Activated T-helper 9 cell treated with anti-CD3 and anti-CD28 coated beads, Interleukin-2, amount 50 U/mL, for 16 hours (primary cell): Measurements from ENCODE around the gene SPATA31E1.

Experiments
- DNase-seq: peaks from one replicate; pipeline ENCODE4 v3.0.0-alpha.2; 2020; ENCODE audit warnings: low read depth

The SPATA31E1 gene

DNA sequence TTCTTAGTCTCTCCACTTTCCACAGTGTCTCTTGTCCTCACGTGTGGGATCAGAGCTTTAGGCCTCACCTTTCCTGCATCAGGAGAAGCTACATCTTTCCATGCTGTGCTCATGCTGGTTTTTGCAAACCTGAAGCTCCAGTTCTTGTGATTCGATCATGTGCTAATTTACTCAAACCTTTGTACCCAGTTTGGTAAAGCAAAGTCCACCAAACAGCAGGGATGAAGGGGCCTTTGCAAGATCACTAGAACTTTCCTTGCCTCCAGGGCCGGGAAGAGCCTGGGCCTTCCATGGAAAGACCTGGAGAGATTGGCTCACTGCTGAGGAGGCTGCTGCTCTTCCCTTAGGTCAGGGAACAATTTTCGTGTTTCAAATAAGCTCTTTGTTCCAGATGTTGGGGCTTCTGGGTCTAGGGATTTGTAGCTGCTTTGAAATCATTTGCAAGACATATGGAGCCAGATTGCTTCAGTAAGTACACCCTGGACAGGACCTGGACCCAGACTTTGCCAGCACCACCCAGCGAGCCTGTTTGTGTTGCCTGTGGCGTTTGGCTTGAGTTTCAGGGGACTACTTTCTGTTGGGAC lies 18.7 kb upstream of the SPATA31E1 start:
- DNase-seq = no peak

DNA sequence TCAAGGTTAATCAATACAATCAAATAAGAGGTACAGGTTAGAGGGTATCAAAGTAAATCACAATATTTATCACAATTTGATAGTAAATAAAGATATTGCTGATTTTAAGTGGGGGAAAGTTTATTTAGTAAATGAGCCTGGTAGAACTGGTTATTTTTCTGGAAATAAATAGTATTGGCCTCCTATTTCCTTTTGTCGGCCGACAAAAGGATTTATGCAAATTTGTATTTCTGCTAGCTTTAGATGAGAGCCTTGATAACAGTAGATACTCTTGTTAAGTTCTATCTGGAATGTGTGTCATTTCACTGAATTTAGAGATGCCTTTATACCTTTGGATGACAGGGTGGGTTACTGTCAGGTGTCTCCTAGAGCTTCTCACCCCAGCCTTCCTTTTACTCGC lies 17.8 kb upstream of the SPATA31E1 start:
- DNase-seq = no peak

DNA sequence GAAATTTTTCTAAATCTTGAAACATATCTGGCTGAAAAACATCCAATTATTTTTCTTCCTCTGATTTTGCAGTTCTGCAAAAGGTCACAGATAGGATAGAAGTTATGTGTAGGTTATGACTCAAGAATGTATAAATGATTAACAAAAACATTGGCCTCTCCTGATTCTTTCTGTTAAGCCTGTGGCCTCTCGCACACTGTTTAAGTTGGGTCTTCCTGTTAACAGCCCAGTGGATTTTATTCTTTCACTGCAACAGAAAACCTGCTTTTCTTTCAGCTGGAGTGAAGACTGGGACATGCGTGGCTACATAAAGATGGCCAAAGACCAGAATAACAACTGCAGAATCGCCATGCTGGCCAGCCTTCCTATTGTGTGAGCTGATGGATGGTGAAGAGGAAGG lies 17.1 kb upstream of the SPATA31E1 start:
- no peak for DNase-seq

DNA sequence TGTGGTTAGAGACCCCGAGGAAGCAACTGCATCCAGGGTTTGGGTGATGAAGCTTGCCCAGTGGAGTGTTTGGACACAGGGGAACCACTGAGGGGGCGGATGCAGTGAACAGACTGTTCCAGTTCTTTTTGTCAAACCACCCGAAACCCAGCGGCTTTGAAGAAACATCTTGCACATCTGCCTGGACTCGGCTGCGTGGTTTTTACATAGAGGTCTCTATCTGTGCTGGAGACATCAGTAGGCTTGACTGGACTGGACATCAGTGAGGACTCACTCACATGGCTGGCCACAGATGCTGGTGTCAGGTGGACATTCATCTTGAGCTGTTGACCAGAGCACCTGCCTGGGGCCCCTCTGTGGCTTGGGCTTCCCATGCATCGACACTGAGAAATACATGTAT lies 15.3 kb upstream of the SPATA31E1 start:
- no peak for DNase-seq

- no peak for DNase-seq
Measured at GRCh38 chr9:87868175-87868574, 14.5 kb upstream of the SPATA31E1 start.

DNA sequence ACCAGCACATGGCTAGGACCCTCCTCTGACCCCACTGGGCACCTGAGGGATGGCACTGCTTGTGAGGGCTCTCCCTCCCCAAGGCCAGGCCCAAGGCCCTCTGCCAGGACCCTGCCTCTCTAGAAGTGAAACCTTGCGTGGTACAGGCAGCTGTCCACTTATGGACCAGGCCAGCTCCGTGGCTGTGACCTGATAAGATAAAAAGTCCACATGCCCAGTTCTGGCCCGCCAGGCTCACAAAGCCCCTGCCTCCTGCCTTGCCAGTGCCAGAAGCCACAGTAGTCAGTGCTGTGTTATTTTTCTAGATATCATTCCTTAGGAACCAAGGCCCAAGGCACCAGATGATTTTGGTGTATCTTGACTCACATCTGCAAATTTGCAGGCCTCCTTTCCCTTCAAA lies 14.0 kb upstream of the SPATA31E1 start:
- no peak for DNase-seq

DNA sequence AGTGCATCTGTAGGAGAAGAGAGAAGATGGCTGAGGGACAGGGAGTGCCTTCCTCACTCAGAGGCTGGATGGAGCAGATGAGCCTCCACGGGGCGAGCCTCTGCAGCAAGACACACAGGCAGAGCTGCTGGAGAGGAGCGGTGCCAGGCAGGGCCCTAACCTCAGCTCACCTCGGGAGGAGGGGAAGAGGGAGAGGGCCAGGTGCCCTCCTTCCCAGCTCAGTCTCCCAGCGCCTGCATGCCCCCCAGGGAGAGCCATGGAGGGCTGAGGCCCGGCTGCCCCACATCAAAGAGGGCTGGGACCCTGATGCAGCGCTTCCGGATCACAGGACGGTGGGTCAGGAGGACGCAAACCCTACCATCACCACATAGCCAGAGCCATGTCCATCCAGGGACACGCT lies 13.6 kb upstream of the SPATA31E1 start:
- no peak for DNase-seq

DNA sequence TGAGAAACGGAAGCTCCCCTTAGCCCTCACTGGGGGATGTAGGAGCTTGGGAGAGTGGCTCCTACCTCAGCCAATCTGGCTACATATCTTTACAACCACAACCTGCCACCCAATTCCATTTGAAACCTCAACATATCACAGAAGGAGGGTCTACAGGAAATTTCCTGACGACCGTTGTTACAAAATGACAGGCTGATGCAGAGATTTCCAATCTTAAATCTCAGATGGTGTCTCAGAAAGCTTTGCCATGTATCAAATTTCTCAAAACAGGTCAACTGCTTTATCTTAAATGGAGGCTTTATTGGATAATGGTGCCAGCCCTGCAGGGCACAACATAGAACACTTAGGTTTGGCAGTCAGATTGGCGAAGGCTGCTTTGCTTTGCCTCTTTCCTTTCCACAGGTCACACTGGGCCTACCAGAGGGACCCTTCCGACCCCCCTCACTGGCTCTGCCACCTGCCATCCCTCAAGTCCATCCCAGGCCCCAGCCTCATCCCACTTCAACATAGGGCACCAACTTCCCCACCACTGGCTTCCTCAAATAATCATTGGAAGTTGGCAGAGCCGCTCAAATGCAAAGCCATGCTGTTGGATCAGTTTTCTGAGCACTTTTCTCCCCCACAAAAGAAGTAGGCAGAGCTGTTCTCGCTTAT lies 11.1 kb upstream of the SPATA31E1 start:
- DNase-seq = no peak

DNA sequence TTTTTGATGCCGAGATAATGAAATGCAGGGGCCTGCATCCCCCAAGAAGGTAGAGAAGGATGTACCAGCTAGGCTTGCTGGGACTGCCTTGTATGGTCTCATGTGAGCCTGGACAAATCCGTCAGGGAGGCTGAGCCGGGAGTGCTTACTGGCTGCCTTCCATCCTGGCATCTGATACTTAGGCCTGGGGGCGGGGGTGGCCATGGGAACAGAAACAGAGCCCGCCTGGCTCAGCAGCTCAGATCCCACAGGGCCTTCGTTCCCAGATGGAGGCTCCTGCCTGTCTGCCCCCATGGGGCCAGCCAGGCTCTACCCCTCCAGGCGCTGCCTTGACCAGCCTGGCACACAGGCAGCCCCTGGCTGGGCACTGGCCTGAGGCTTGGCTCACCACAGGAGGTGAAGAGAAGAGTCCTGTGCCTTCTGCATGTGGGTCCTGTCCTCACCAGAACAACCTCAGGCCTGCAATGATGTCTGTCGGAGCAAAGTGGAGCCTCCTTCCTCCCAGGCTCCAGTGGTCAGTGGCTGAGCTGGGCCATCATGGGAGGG lies 10.5 kb upstream of the SPATA31E1 start:
- no peak for DNase-seq

GRCh38 chr9:87873607-87874303 lies 8.9 kb upstream of the SPATA31E1 start:
- no peak for DNase-seq

GRCh38 chr9:87874304-87874623 lies 8.4 kb upstream of the SPATA31E1 start:
- no peak for DNase-seq

DNA sequence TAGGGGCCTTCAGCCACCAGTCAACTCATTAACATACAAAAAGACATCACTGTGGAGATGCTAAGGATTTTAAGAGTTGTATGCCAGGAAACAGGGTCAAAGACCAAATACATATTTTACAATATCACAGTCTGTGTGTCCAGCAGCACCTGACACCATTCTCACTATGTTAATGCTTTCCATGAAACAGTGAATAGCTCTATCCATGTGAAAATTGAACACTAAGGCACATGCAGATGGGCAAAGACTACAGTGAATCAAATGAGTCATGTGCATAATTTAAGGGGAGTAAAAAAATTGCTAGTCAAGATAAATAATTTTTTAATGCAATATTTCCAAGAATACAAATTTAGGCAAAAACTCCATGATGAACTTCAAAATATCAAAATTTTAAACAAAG lies 7.6 kb upstream of the SPATA31E1 start:
- no peak for DNase-seq

DNA sequence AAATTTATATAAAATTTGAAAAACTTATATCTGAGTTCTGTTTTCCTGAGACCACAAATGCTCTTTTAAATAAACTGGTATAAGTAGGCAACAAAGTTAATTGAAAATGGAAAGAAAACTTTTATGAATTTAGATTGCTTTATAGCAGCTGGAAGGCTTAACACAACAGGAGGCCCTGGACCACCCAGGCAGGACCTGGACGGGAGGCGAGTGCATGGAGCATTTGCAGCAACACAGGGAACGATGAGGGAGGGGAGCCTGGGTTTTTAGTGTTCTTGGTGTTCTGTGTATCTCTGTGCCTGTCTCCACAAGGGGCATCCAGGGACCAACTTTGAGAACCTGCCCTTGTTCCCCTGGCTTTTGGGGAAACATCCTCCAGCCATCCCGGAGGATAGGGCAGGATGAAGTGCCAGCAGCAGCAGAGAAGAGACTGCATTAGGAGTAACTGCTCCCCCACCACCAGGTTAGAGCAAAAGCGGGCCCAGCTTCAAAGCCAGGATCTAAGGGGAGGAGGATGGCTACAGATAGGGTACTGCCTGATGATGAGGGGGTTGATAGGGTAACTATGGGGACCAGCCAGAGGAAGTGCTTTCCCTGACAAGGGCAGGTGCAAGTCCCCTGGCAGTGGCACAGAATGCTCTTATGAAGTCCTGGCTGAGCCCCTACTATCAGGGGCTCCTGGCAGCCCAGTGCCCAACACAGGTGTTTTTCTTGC lies 6.7 kb upstream of the SPATA31E1 start:
- DNase-seq = no peak

GRCh38 chr9:87876708-87877107 lies 6.0 kb upstream of the SPATA31E1 start:
- DNase-seq = no peak

DNA sequence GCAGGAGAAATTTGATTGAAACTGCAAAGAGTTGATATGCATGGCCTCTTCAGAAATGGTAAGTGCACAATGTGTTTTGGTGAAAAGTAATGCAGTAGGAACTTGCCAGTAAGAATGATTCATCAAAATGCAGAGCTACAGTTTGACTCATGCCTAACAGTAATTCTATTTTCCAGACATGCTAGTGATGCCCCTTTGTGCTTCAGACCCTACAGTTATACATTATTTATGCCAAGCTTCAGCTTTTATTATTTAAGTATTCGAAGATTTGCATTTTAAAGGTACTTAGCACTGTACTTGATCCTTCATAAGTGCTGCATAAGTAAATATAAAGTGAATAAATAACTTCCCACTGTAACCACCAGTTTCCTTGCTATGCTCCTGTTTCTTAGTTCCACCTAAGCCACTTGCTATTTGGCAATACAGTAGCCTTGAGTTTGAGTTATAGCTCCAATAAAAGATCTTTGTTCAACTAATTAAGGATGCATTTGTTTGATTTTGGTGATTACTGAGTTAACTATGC lies 3.6 kb upstream of the SPATA31E1 start:
- no peak for DNase-seq

DNA sequence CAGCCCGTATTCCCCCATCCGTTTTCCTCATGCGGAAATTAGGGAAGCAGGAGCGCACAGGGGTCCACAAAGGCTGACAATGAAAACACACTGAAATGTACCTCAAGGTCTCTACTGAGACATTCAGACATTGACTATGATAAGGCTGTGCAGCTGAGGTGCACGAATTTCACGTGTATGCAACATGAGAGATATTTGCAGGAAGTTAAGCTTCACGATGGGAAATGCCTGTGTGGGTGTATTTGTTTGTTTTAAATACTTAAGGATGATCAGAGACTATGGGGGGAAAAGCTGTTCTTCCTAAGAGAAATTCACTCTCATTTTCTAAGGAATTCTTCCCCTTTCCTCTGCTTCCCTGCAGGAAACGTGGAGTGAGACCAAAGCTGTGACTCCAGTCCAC lies 2.6 kb upstream of the SPATA31E1 start:
- no peak for DNase-seq

DNA sequence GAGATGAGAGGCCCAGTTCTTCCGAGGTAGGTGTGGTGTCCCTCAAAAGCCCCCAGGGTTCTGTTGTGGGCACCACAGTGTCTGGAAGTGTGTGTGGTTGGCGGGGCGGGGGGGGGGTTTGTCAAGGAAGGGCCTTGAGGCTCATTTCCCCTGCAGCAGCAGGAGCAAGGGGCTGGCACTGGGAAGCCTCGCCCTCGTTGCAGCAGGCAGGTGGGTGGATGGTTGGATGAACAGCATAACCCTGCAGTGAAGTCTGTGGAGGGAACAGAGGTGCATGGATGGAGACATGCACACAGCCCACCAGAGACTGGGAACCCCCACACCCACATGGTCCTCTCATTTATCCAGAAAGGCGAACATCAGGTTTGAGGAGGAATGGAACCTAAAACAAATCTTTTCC lies 2.0 kb upstream of the SPATA31E1 start:
- DNase-seq = no peak

GRCh38 chr9:87883274-87883673 lies 597 bp downstream of the SPATA31E1 start:
- DNase-seq = no peak

DNA sequence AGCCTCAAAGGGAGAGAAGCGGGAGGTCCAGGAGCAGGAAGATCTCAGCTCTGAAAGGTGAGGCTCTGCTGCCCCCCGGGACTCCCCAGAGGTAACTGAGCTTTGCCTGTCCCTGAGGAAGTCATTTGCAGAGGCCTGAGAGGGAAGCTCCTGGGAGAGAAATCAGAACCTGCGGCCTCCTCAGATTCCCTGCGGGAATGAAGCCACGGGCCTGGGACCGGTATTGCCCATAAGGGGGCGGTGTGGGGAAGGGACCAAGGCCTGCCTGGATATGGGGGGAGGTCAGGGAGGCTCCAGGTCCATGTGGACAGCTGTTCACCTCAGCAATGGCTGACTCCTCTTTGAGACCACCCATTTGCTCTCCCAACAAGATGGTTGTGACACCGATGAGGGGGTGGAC lies 1.3 kb downstream of the SPATA31E1 start:
- no peak for DNase-seq

GRCh38 chr9:87884578-87885459 lies 2.1 kb downstream of the SPATA31E1 start:
- no peak for DNase-seq

- DNase-seq = no peak
Measured at GRCh38 chr9:87885484-87886189, 3.0 kb downstream of the SPATA31E1 start.
